Endothelial cell of umbilical vein (primary cell): ENCODE results near the gene NMD3. TPM values are rescaled to one million over a fixed set of nuclear protein-coding genes. Genes with fewer than 3 reads are reported as not detected.

Experiments
- BruUV-seq: library from RNA; stranded (reverse); fragments of 400-500 nt; replicated peaks from 2 replicates; lab custom pipeline; 2021; lab: Mats Ljungman, UMichigan
- CTCF ChIA-PET: fragments of 300-600, 350-600 bp; sonication (Branson Sonifier 250); formaldehyde crosslinking; loops from one replicate; lab custom pipeline; 2021; ENCODE audit warnings: antibody characterized with exemption, inconsistent platforms; lab: Charles Lee
- POLR2A ChIA-PET: fragments of 300-600, 350-600 bp; sonication (Branson Sonifier 250); formaldehyde crosslinking; loops from one replicate; lab custom pipeline; 2021; ENCODE audit warnings: antibody characterized with exemption, inconsistent platforms; lab: Charles Lee
- DNase-seq: peaks from one replicate; pipeline ENCODE4 v3.0.0-alpha.2; 2011; ENCODE audit warnings: low read depth, low spot score
- FAIRE-seq: peaks from 2 replicates; lab custom pipeline; 2011; peaks lifted over from hg19 to GRCh38; lab: Jason Lieb, UNC
- H2AFZ ChIP-seq: 2 replicates; pipeline ENCODE4 v1.6.0; 2012; ENCODE audit warnings: low read depth, low read length, control low read depth, inconsistent platforms
- H3K27ac ChIP-seq: 2 replicates; pipeline ENCODE4 v1.5.1; 2011; ENCODE audit warnings: low read depth, mild to moderate bottlenecking, control low read depth, low read length, moderate library complexity; ENCODE audit not compliant: insufficient read depth
- H3K27me3 ChIP-seq, 2 experiments: 2 replicates each; pipeline versions ENCODE4 v1.6.0 to v1.6.1; 2011; ENCODE audit warnings: low read length in 2 of 2, mixed read lengths in 1 of 2; ENCODE audit not compliant: control insufficient read depth in 2 of 2, insufficient read depth in 2 of 2
- H3K36me3 ChIP-seq, 2 experiments: 2 replicates in 1 of 2; 3 replicates in 1 of 2; pipeline ENCODE4 v1.5.1; 2011; ENCODE audit warnings: low read length in 2 of 2, mild to moderate bottlenecking in 1 of 2, moderate library complexity in 1 of 2; ENCODE audit not compliant: control insufficient read depth in 2 of 2, insufficient read depth in 2 of 2; ENCODE audit errors: extremely low read depth in 1 of 2
- H3K4me1 ChIP-seq: 3 replicates; pipeline ENCODE4 v1.5.1; 2011; ENCODE audit warnings: mild to moderate bottlenecking, low read length; ENCODE audit not compliant: control insufficient read depth, insufficient read depth; ENCODE audit errors: extremely low read depth
- H3K4me2 ChIP-seq: 2 replicates; pipeline ENCODE4 v1.6.1; 2011; ENCODE audit warnings: low read length, control low read depth, mixed read lengths; ENCODE audit not compliant: insufficient read depth
- H3K4me3 ChIP-seq, 3 experiments: fragments of 200-600 bp in 1 of 3; sonication (generic), shearing (Covaris generic) in 1 of 3; replicated peaks in 1 of 3; 2 replicates each; pipeline ENCODE4 v1.5.1; 2011 to 2016; ENCODE audit warnings: control low read depth in 3 of 3, low read length in 3 of 3, mild to moderate bottlenecking in 2 of 3, inconsistent platforms in 1 of 3, low read depth in 1 of 3, moderate library complexity in 1 of 3; ENCODE audit not compliant: insufficient read depth in 1 of 3
- H3K79me2 ChIP-seq: 2 replicates; pipeline ENCODE4 v1.6.0; 2012; ENCODE audit warnings: low read length, inconsistent platforms; ENCODE audit not compliant: control insufficient read depth, insufficient read depth
- H3K9ac ChIP-seq: replicated peaks from 2 replicates; pipeline ENCODE3; 2011; ENCODE audit warnings: low read length, control low read depth; ENCODE audit not compliant: insufficient read depth; ENCODE audit errors: extremely low read depth
- H3K9me1 ChIP-seq: replicated peaks from 3 replicates; pipeline ENCODE4 v1.6.0; 2011; ENCODE audit warnings: mild to moderate bottlenecking, low read length; ENCODE audit not compliant: control insufficient read depth, insufficient read depth; ENCODE audit errors: extremely low read depth
- H3K9me3 ChIP-seq: replicated peaks from 2 replicates; pipeline ENCODE4 v1.5.1; 2012; ENCODE audit warnings: low read length, inconsistent platforms; ENCODE audit not compliant: control insufficient read depth, insufficient read depth
- H4K20me1 ChIP-seq: replicated peaks from 2 replicates; pipeline ENCODE3; 2011; ENCODE audit warnings: mild to moderate bottlenecking, low read length; ENCODE audit not compliant: control insufficient read depth, insufficient read depth; ENCODE audit errors: extremely low read depth
- CTCF ChIP-seq, 2 donors: IDR thresholded peaks; 1 replicate in 1 of 2; 2 replicates in 1 of 2; pipeline ENCODE4 v1.5.1; 2011; ENCODE audit warnings: low read length in 2 of 2, mild to moderate bottlenecking in 2 of 2, moderate library complexity in 2 of 2, control low read depth in 1 of 2, inconsistent platforms in 1 of 2, low read depth in 1 of 2; ENCODE audit not compliant: insufficient read depth in 1 of 2; ENCODE audit errors: extremely low read depth in 1 of 2
- FOS ChIP-seq: IDR thresholded peaks from 2 replicates; pipeline ENCODE4 v1.6.1; 2011; ENCODE audit warnings: mild to moderate bottlenecking, low read length, moderate library complexity, borderline replicate concordance; ENCODE audit not compliant: insufficient read depth
- JUN ChIP-seq: IDR thresholded peaks from 2 replicates; pipeline ENCODE4 v1.6.1; 2011; ENCODE audit warnings: borderline replicate concordance, low read depth; ENCODE audit not compliant: insufficient read length, insufficient read depth
- MAX ChIP-seq: IDR thresholded peaks from 2 replicates; pipeline ENCODE4 v1.6.1; 2011; ENCODE audit not compliant: insufficient read depth, insufficient read length
- MYC ChIP-seq: IDR thresholded peaks from one replicate; pipeline ENCODE4 v1.6.1; 2011; ENCODE audit warnings: mild to moderate bottlenecking, low read depth, low read length
- POLR2A ChIP-seq: IDR thresholded peaks from 2 replicates; pipeline ENCODE4 v1.6.1; 2012; ENCODE audit warnings: low read depth, mild to moderate bottlenecking, control low read depth, low read length
- POLR2AphosphoS5 ChIP-seq: IDR thresholded peaks from 2 replicates; pipeline ENCODE4 v1.6.1; 2012; ENCODE audit warnings: low read depth, mild to moderate bottlenecking, control low read depth, low read length, moderate library complexity; ENCODE audit not compliant: insufficient read depth
- dilution Hi-C: fragments of 300-500 bp; cut with MboI; formaldehyde crosslinking; loops from one replicate; pipeline ENCODE4 v1.15.0; 2019; ENCODE audit warnings: low sequenced_read_pairs; ENCODE audit not compliant: extremely low pct_ligation_motif_present
- intact Hi-C: fragments of 100-400 bp; cut with micrococcal nuclease; formaldehyde crosslinking; loops from one replicate; pipeline ENCODE4 v1.10.0; 2022
- polyA plus RNA-seq, 4 experiments: library from polyadenylated mRNA; depleted of rRNA in 3 of 4; stranded (reverse) in 3 of 4; unstranded in 1 of 4; fragments of >200 nt; gene quantifications; 2 replicates each; pipeline versions ENCODE4 v1.2.1 to v1.2.3, GENCODE V29; 2011 to 2012; ENCODE audit warnings: missing spikeins in 1 of 4
- total RNA-seq: library from RNA; stranded (reverse); gene quantifications from 2 replicates; pipeline ENCODE4 v1.2.3, GENCODE V29; 2021

The NMD3 gene
- total and polyA plus RNA-seq, 2 donors (not counting 3 experiments of a cell fraction or from before 2014, with no cell fraction given), result 14.2 to 53.8 TPM

GRCh38 chr3:161231861-161232260 is 10.8 kb downstream of the NMD3 start:
- DNase-seq (no peak), FAIRE-seq (no peak)
- no peak overlapping the region for H2AFZ ChIP-seq
- no peak overlapping the region for H3K9ac ChIP-seq
- intact Hi-C loops (no loop called here), dilution Hi-C loops (no loop called here)
- no peaks in the 10 kb centered on the region for H3K27me3 ChIP-seq
- H3K4me2 ChIP-seq, result no peak overlapping the region
- BruUV-seq, result no TSS peak
- H3K36me3 ChIP-seq, result peaks cover 4 to 31% of the 10 kb centered on the region in 2 experiments
- H3K9me1 ChIP-seq, result no peaks in the 10 kb centered on the region
- TF ChIP-seq JUN, result no peak
- H4K20me1 ChIP-seq, result peaks cover 4% of the 10 kb centered on the region
- no peak overlapping the region for H3K27ac ChIP-seq
- H3K9me3 ChIP-seq, result no peaks in the 10 kb centered on the region
- CTCF ChIA-PET, result interaction anchor here (0.7 to 2.2 kb wide), 4 partner anchors 18 to 275 kb away, joined by 3 to 9 read pairs (median 4); no protein-coding TSS in a partner anchor
- H3K79me2 ChIP-seq, result peaks cover 68% of the 10 kb centered on the region
- POLR2A ChIA-PET, result interaction anchor here (0.6 kb wide), 1 partner anchor 17 kb away, joined by 3 read pairs; no protein-coding TSS in a partner anchor
- peaks cover 3% of the 10 kb centered on the region for H3K4me1 ChIP-seq
- H3K4me3 ChIP-seq, result no peak overlapping the region

- peaks cover 3% of the 10 kb centered on the region for H3K4me1 ChIP-seq
- H3K4me3 ChIP-seq, result no peak overlapping the region
- no peak overlapping the region for H3K9ac ChIP-seq
- peaks cover 4% of the 10 kb centered on the region for H4K20me1 ChIP-seq
- no peak overlapping the region for H3K4me2 ChIP-seq
- no peaks in the 10 kb centered on the region for H3K9me1 ChIP-seq
- TF ChIP-seq FOS, result no peak
- TF ChIP-seq MYC, result no peak
- no peak for TF ChIP-seq POLR2A
- no peak for TF ChIP-seq CTCF (IDR thresholded peaks at IDR 0.05; ENCODE audit: extremely low read depth in 1 of 2, insufficient read depth in 1 of 2, low read depth in 1 of 2, low read length in 2 of 2)
- no peak for TF ChIP-seq MAX
- no peak for TF ChIP-seq POLR2AphosphoS5
- peaks cover 64% of the 10 kb centered on the region for H3K79me2 ChIP-seq
- no peak overlapping the region for H3K27ac ChIP-seq
- ChIA-PET CTCF (no interaction called here), POLR2A (no interaction called here)
- intact Hi-C loops, result no loop called here
- BruUV-seq, result no TSS peak
- DNase-seq (no peak), FAIRE-seq (no peak)
- H3K27me3 ChIP-seq, result no peaks in the 10 kb centered on the region
- H2AFZ ChIP-seq, result no peak overlapping the region
- H3K9me3 ChIP-seq, result no peaks in the 10 kb centered on the region
- H3K36me3 ChIP-seq, result peaks cover 4 to 35% of the 10 kb centered on the region in 2 experiments
- dilution Hi-C loops, result no loop called here
These were observed 12.4 kb downstream of the NMD3 start for GRCh38 chr3:161233557-161233956.
